GM18951 (cell line): ENCODE results near the gene FSTL4.

Experiments used
- POLR2A ChIP-seq: IDR thresholded peaks from 4 replicates; pipeline ENCODE4 v1.6.1; 2011; ENCODE audit warnings: mild to moderate bottlenecking; ENCODE audit not compliant: insufficient read length, insufficient read depth; ENCODE audit errors: extremely low read depth
- in situ Hi-C: fragments of 300-500 bp; cut with MboI; formaldehyde crosslinking; loops from one replicate; pipeline ENCODE4 v1.12.0; 2022; ENCODE audit warnings: low sequenced_read_pairs, mixed read lengths, inconsistent platforms; ENCODE audit not compliant: unreplicated experiment

Gene FSTL4

DNA sequence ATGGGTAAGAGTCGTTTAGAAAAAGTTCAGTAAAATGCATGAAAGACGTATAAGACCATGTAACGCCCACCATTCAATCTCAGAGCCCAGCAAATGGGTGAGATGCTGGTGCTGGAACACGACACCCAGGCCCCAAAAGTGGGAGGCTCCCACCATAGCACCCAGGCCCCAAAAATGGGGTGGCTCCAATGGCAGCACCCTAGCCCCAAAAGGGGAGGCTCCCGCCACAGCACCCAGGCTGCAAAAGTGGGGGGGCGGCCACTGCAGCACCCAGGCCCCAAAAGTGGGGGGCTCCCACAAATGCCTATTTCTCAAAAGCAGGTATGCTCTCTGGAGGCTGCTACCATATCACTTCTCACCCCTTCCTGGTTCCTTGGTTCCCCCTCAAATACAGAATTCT lies 12.7 kb downstream of the FSTL4 start:
- in situ Hi-C loops, result no loop called here

DNA sequence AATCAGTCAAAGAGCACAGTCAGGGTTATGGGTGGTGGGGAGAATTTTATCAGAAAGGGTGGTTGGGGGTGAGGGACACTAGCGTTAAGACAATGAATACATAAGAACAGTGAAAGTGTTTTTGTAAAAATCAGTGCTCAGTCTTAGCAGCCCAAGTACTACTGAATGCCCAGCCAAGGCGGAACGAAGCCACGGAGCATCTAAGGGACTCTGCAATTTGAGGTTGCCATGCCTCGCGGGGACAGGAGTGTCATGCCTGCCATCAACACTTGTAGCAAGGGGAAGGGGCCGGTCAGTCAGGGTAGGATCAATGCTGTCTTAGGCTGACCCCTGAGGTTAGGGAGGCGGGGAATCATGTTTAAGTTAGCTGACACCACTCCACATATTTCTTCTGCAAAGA lies 13.3 kb downstream of the FSTL4 start:
- in situ Hi-C loops, result no loop called here
- TF ChIP-seq POLR2A, result no peak

More for the DNA sequence above, 12.7 kb downstream of the FSTL4 start:
- TF ChIP-seq POLR2A, result no peak

DNA sequence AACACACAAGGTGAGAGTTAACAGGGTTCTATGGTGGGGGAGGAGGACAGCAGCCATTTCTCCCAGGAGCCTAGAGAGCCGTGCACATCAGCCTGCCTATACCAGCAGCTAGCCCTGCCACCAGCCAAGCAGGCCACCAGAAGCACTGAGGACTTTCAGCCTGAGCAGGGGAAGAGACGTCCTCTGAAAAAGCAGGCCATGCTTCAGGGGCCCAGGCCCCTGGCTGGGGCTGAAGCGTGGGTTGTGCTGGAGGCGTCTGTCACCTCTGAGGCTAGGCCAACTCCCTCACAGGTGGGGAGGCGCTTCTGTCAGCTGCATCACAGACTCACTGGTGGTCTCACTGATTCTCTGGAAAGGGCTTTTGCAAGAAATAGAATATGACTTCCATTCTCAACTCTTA lies 16.3 kb downstream of the FSTL4 start:
- in situ Hi-C loops, result no loop called here
- TF ChIP-seq POLR2A, result no peak

DNA sequence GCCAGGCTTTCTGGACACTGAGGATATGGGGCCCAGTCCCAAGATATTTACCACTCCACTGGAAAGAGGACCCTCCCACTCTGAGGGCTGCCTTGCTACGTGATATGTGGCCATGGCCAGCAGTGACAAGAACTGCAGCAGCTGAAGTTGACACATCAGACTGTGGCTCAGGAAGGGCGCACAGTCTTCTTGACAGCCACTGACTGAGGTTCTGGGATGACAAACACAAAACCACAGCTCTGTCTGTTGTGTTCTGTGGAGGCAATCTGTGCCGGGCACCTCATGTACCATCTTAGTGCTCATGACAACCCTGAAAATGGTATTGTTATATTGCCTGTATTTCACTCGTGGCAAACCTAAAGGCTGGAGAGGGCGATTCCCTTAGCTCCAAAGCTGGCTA lies 16.9 kb downstream of the FSTL4 start:
- TF ChIP-seq POLR2A, result no peak
- in situ Hi-C loops, result no loop called here

DNA sequence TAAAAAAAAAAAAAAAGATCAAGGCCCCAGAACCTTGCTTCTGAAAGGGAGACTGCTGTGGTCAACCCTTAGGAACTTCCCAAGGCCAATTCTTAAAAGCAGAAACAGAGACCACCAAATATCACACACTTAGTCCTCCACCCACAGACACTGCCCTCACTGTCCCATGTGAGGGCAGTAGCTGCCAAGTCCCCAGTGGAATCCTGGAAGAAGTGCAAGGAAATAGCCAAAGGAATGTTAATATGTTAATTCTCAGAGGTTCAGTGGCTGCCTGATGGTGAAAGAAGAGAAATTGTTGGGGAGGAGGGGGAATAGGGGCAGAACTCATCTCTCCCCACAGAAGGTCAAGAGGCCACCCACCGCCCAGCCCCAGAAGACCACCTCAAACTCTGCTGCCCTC lies 23.1 kb downstream of the FSTL4 start:
- in situ Hi-C loops, result no loop called here
- TF ChIP-seq POLR2A, result no peak

DNA sequence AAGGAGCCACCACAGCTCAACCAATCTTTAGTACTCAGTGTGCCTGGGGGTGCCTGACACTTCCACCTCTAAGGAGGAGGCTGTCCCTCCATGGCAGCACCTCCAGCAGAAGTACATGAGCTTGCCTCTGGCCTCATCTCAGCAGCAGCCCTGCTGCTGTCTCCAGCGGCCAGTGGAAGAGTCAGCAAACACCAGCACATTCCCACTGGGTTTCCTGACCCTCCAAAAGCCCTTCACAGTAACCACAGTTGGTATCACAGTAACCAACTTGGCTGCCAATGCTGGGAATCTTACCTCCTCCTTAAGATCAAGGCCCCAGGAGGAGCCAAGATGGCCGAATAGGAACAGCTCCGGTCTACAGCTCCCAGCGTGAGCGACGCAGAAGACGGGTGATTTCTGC lies 29.4 kb downstream of the FSTL4 start:
- in situ Hi-C loops, result no loop called here
- TF ChIP-seq POLR2A, result no peak

DNA sequence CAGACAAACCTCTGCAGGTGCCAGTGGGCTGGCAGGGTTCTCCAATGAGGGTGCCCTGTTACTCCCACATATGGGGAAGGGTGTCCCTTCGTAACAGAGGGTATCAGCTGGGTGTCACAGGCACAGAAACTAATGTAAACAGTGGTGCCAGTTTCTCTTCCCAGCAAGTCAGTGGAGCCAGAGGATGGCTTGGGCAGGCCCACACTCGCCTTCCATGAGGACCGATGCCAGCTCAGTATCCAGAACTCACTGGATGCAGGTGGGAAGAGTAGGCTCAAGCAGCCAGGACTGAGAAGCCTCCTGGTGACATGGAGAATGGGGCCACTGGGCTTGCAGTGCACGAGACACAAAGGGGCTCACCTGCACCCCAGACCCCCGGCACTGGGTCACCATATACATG lies 30.4 kb downstream of the FSTL4 start:
- in situ Hi-C loops, result no loop called here
- no peak for TF ChIP-seq POLR2A

DNA sequence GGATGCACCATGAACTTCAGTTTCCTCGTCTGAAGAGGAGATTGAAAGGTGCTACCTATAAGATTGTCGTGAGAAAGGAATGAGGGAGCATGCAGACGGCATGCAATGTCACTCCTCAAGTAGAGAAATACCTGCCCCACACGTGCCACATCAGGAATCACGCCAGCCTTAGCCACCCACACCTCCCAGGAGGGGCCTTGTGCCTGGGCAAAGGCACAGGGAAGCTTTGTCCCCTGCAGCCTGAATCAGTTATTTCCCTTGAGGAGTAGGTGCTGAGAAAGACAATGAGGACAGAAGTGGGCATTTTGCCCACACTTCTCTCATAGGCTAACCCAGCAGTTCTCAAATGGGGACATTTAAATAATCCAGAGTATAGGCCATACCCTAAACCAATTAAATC lies 31.0 kb downstream of the FSTL4 start:
- in situ Hi-C loops, result no loop called here
- no peak for TF ChIP-seq POLR2A

DNA sequence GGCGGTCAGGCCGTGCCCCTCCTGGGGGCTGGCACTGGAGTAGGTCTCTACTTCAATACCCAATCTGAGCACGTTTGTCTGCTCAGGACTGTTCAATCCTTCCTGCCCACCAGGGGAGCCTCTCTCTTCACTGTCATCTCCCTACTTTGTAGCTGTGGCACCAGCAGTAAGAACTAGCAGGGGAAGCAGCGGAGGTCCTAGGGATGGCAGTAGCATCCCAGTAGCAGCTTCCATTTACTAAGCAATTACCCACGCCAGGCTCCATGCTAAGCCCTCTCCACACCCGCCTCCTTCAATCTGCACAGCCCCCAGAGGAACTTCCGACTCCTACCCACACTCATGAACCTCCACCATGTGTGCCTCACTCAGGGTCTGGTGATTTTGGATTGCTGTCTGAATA lies 31.7 kb downstream of the FSTL4 start:
- no peak for TF ChIP-seq POLR2A
- in situ Hi-C loops, result no loop called here

DNA sequence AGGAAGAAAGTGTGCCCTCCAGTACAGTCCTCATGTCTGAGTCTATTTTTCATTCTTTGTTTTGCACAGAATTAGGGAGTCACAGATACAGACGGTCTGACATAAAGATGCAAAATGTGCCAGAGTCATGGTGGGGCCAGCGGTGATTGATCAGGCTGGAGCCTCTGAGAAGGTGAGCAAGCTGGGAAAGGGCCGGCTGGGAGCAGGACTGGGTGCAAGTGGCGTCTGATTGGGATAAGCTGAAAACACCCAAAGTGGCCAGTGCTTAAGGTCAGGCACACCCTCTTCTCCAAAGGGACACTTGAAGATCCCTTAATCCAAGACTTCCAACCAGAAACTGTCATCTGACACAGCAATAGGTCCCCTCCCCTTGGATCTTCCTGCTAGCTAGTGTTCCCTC lies 32.6 kb downstream of the FSTL4 start:
- in situ Hi-C loops, result no loop called here
- TF ChIP-seq POLR2A, result no peak

DNA sequence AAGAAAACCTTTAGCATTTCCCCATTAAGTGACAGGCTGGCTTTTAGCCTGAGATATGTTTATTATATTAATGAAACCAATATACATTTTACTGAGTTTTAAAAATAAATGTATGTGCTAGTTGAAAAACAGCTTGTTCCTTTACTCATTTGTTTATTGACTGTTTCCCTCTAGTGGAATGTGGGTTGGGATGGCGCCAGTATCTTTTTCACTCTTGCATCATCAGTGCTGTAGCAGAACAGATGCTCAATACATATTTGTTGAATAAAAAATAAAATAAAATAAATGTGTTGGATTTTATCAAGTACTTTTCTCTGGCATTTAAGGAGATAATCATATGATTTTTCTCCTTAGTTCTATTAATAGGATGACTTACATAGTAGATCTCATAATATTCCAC lies 43.0 kb downstream of the FSTL4 start:
- in situ Hi-C loops, result no loop called here
- no peak for TF ChIP-seq POLR2A

DNA sequence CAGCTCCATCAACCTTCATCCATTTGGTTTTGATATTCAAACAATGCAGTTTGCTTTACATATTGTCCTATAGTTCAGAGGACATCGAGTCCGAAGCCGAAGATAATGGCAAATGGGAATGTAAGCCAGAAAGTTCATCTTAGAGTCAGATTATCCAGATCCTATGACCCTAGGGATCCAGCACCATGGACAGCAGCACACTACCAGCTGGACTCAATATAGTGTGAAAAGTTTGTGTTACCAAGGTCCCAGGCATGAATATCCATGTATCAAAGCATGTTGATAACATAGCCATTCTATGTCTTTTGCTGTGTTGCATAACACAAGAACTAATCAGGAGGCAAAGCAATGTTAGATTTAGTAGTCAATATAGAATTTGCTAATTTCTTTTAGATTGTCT lies 46.3 kb downstream of the FSTL4 start:
- in situ Hi-C loops, result no loop called here
- TF ChIP-seq POLR2A, result no peak

DNA sequence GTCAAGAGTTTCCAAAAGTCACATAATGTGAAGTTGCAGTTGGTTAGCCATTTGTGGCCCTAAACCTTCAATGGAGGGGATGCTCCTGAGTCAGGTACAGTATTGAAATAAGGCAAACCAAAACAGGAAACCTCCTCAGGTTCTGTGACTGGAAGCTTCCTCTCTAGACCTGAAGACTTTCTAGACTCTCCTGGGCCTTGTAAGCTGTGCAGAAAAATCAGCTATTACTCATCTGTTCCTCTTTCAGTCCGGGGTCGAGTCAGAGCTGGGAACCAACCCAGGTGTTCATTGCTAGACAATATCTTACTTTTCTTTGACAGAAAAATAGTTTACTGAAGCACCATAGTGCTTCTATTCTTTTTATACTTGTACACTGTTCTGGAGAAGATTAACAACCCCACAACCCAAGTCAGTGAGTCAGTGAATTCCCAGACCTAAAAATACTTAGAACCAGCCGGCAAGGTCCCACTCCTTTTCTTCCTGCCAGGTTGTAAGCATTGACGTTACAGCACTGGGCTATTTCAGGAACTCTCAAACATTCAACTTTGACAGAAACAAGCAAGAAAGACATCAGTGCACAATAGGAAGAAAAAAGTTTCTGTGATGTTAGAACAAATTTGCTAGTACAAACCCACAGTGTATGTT lies 47.3 kb downstream of the FSTL4 start:
- in situ Hi-C loops, result no loop called here
- TF ChIP-seq POLR2A, result no peak

DNA sequence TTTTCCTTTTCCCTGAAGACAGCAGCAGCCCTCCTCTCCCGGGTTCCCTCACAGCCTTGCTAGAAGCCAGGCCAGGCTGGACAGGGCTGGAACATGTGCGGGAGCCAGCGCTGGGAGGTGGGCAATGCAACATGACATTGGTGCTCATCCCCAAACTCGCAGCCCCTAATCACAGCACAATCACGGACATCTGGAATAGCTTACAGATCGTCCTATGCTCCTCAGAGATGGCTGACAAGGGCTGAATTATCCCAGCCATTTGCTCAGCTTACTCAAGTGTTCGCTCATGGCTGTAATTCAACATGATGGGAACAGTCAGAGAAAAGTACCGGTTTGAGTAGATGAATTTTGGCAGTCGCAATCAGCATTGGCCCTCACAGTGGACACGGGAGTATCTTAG lies 49.8 kb downstream of the FSTL4 start:
- TF ChIP-seq POLR2A, result no peak
- in situ Hi-C loops, result no loop called here

DNA sequence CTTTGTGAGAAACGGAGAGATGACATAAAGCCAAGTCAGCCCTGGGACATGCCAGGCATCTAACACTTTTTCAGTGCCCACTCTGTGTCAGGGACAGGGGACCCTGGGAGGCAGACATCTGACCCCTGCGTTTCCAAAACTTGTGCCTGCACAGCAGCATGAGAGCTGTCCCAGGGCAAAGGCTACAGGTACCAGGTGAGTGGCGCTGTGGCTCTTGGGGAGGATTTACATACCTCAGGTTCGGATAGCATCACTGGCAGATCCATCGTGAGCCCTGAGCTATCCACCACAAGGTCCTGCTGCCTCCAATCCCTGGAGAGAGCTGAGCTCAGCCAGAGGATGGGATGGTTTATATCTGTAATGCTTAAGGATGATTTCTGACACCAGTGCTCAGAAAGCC lies 52.4 kb downstream of the FSTL4 start:
- in situ Hi-C loops, result no loop called here
- TF ChIP-seq POLR2A, result no peak
